ENCODE results near the gene TOMM20. TPM values are rescaled to one million over a fixed set of nuclear protein-coding genes. Genes with fewer than 3 reads are reported as not detected.
"Not testable (repeated sequence)": the region's sequence is repeated elsewhere in the genome, so short reads cannot be mapped to it uniquely, and the experiment has no call there.

The TOMM20 gene
- total RNA-seq (2014; rRNA removed; shearing (Covaris generic); ENCODE audit: low replicate concordance), result 132 and 183 TPM in 2 replicates

GRCh38 chr1:235128456-235129328, at the start of gene TOMM20:
TOMM20 (minus strand) TSS chr1:235128837; CDS start chr1:235128715, 122 bp downstream.
- peak; percentile 99 for DNase-seq
- no peaks in the 10 kb centered on the region for H3K9me3 ChIP-seq
- H3K27me3 ChIP-seq, result no peaks in the 10 kb centered on the region
- H3K36me3 ChIP-seq, result peaks cover 74% of the 10 kb centered on the region
- H3K4me3 ChIP-seq, result peak within 1 kb of the TSS; percentile 93

DNA sequence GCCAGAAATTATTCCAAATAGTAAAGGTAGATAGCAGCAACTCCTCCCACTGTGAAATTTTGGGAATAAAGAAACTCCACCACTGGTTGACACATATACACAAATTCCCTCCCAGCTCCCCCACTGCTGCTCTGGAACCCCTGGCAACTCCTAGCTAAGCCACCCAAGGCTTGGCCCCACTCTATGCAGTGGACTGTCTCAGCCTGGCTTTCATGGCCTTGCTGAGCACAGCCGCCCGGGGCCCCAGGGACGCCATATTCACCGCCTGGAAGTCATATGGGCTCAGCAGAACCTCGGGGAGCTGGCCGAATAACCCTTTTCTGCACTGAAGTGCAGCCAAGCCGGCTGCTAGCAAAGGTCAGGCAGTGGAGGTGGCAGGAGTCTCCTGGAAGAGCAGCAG, 47.8 kb upstream of the TOMM20 start:
- no peak overlapping the region for H3K4me3 ChIP-seq
- H3K36me3 ChIP-seq, result peaks cover 44% of the 10 kb centered on the region
- H3K9me3 ChIP-seq, result no peaks in the 10 kb centered on the region
- DNase-seq, result no peak
- H3K27me3 ChIP-seq, result no peaks in the 10 kb centered on the region

- no peak for DNase-seq
- H3K36me3 ChIP-seq, result peaks cover 44% of the 10 kb centered on the region
- H3K4me3 ChIP-seq, result no peak overlapping the region
- no peaks in the 10 kb centered on the region for H3K27me3 ChIP-seq
- H3K9me3 ChIP-seq, result no peaks in the 10 kb centered on the region
Measured at GRCh38 chr1:235169986-235170385, 41.3 kb upstream of the TOMM20 start.

- no peak for DNase-seq
- no peaks in the 10 kb centered on the region for H3K27me3 ChIP-seq
- H3K4me3 ChIP-seq, result no peak overlapping the region
- H3K9me3 ChIP-seq, result 0 out of 2 replicates have a peak, but pooled peaks cover 1% of the 10 kb centered on the region
- peaks cover 33% of the 10 kb centered on the region for H3K36me3 ChIP-seq
Measured at GRCh38 chr1:235168375-235168774, 39.7 kb upstream of the TOMM20 start.

DNA sequence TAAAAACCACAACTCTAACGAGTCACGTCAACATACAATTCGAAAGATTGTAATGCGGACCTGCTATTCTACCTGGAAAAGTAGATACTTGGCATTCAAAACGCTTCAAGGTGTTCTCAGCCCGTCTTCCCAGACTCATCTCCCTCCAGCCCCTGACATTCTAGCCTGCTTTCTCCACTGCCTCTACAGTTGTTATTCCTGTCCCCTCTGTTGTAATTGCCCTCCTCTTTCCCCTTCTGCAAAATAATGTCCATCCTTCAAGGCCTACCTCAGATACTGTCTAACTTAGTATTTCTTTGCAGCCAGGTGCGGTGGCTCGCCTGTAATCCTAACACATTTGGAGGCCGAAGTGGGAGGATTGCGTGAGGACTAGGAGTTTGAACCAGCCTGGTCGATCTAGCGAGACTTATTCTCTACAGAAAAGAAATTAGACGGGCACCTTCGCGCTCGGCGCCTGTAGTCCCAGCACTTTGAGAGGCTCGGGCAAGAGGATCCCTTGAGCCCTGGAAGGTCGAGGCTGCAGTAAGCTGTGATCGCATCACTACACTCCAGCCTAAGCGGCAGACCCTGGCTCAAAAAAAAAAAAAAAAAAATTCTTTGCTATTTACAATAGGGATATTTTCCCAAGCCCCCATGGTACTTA, 33.2 kb upstream of the TOMM20 start:
- Histone ChIP-seq H3K36me3 (peaks cover 44% of the 10 kb centered on the region), H3K9me3 (0 out of 2 replicates have a peak, but pooled peaks cover 1% of the 10 kb centered on the region), H3K4me3 (peak overlapping the region; percentile 87), H3K27me3 (no peaks in the 10 kb centered on the region)
- DNase-seq, result no peak

DNA sequence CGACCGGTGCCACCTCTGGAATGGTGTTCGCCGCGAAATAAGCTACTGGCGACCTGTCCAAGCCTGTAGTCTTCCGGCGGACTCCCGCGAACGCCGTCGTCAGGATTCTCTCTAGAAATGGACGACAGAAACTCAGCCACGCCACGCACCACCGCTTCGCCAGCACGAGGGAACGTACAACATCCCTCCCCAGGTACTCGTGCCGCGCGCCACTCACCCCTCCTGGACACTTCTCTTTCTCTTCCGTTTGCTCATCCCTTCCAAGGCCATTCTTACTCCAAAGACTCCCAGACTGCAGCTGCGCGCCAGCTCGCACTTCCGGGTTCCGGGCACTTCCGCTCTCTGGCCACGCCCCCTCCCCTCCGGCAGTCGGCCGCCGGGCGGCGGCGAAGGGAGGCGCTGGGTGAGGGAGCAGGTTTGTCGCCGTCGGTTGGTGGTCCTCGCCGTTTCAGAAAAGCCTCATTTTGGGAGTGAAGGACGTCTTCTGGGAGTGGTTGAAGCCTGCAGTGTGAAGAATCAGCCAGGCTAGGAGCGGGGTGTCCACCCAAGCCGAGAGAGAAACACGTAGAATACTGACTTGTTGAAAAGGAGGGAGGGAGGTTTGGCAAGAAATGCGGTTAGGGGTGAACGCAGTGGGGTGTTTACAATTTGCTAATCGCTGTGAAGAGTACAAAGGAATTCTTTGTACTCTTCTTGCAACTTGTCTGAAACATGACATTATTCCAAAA, 32.5 kb upstream of the TOMM20 start, which contains the start of gene RBM34:
RBM34 (minus strand) TSS at position 294 of the 728 bp plus-strand sequence; CDS start at position 270, 24 bp downstream.
- Histone ChIP-seq H3K36me3 (peaks cover 50% of the 10 kb centered on the region), H3K27me3 (no peaks in the 10 kb centered on the region), H3K4me3 (peak within 1 kb of the TSS; percentile 87), H3K9me3 (0 out of 2 replicates have a peak, but pooled peaks cover 1% of the 10 kb centered on the region)
- DNase-seq, result peak; percentile 94

DNA sequence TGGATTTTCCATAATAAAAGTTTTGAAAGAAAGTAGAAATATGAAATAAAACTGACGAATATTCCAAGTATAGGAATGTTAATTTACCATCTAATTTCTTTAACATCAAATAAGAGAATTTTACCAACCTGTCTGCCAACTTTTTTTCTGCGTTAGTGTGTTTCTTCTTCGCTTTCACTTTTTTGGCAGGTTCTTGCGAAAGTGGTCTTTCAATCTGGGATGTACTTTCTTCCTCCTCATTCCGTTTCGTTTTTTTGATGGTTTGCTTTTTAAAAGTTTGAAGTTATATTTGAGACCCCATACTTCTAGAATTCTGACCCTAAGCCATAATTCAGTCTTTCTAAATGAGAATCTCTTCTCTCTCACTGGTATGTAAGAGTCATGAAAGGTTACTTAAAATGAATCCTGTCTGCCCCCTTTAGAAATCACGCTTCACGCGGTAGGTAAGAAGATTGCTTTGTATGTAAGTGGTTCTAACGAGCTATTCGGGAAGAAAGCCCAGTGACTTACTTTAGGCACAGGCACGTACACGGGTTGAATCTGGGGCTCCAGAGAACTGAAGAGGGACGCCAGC, 31.8 kb upstream of the TOMM20 start:
- H3K36me3 ChIP-seq, result peaks cover 50% of the 10 kb centered on the region
- 0 out of 2 replicates have a peak, but pooled peaks cover 1% of the 10 kb centered on the region for H3K9me3 ChIP-seq
- peak overlapping the region; percentile 87 for H3K4me3 ChIP-seq
- no peaks in the 10 kb centered on the region for H3K27me3 ChIP-seq
- no peak for DNase-seq

- not testable (repeated sequence) for H3K9me3 ChIP-seq, H3K27me3 ChIP-seq, DNase-seq
- Histone ChIP-seq H3K36me3 (peaks cover 50% of the 10 kb centered on the region), H3K4me3 (peak overlapping the region; percentile 87)
Measured at GRCh38 chr1:235159930-235160329, 31.3 kb upstream of the TOMM20 start.

- H3K36me3 ChIP-seq, result peaks cover 57% of the 10 kb centered on the region
- not testable (repeated sequence) for DNase-seq, H3K4me3 ChIP-seq, H3K27me3 ChIP-seq, H3K9me3 ChIP-seq
Measured at GRCh38 chr1:235159284-235159683, 30.6 kb upstream of the TOMM20 start.

DNA sequence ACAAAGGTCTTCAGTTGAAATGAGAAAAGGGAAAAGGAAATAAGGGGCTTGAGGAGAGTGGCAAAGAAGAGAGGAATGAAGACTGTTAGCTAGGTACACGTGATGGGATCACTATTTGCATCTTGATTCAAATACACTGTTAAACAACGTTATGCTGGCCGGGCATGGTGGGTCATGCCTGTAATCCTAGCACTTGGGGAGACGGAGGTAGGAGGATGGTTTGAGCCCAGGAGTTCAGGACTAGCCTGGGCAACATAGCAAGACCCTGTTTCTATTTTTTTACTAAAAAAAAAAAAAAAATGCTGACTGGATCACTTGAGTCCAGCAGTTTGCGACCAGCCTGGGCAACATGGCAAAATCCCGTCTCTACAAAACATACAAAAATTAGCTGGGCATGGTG, 30.0 kb upstream of the TOMM20 start:
- DNase-seq, result no peak
- Histone ChIP-seq H3K27me3 (no peaks in the 10 kb centered on the region), H3K9me3 (no peaks in the 10 kb centered on the region), H3K36me3 (peaks cover 60% of the 10 kb centered on the region), H3K4me3 (no peak overlapping the region)

DNA sequence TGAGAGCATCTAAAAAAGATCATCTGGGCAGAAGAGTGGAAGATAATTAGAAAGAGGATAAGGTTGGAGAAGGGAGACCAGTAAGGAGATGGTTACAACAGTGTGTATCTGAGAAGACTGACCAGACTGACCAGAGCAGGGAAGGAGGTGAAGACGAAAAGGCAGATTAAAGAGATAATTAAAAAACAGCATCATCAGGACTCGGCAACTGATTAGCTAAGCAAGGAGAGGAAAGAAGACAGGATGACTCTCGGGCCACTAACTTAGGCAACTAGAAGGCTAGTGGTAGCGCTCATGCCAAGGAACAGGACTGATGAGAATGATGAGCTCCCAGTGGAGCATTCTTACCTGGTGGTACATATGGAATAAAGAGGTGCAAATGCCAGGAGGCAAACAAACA, 28.5 kb upstream of the TOMM20 start:
- H3K9me3 ChIP-seq, result no peaks in the 10 kb centered on the region
- H3K4me3 ChIP-seq, result no peak overlapping the region
- H3K36me3 ChIP-seq, result peaks cover 72% of the 10 kb centered on the region
- no peaks in the 10 kb centered on the region for H3K27me3 ChIP-seq
- no peak for DNase-seq

- DNase-seq, result no peak
- Histone ChIP-seq H3K36me3 (peaks cover 76% of the 10 kb centered on the region), H3K27me3 (no peaks in the 10 kb centered on the region), H3K4me3 (no peak overlapping the region), H3K9me3 (no peaks in the 10 kb centered on the region)
Measured at GRCh38 chr1:235156740-235157139, 28.1 kb upstream of the TOMM20 start.

GRCh38 chr1:235156265-235156664, 27.6 kb upstream of the TOMM20 start:
- no peak for DNase-seq
- H3K27me3 ChIP-seq, result no peaks in the 10 kb centered on the region
- peaks cover 81% of the 10 kb centered on the region for H3K36me3 ChIP-seq
- H3K9me3 ChIP-seq, result no peaks in the 10 kb centered on the region
- H3K4me3 ChIP-seq, result no peak overlapping the region

DNA sequence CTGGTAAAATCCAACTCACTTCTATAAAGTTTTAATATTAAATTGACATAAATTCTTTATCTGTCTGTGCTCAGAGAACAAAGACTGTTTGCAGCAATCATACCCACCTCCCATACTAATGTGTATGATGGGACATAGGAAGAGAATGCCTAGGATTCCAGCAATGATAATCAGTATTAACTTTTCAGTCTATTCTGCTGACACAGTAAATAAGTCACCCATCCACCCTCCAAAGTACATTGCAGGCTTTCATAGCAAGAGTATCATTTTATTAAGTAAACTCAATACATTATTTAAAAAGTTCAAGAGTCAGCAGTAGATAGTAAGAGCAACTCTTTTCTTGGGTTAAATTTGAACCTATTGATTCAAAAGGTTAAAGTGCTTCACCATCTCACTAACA, 23.6 kb upstream of the TOMM20 start:
- H3K27me3 ChIP-seq, result no peaks in the 10 kb centered on the region
- no peaks in the 10 kb centered on the region for H3K9me3 ChIP-seq
- peaks cover 78% of the 10 kb centered on the region for H3K36me3 ChIP-seq
- DNase-seq, result no peak
- H3K4me3 ChIP-seq, result no peak overlapping the region

- no peaks in the 10 kb centered on the region for H3K27me3 ChIP-seq
- DNase-seq, result no peak
- H3K36me3 ChIP-seq, result peaks cover 78% of the 10 kb centered on the region
- no peak overlapping the region for H3K4me3 ChIP-seq
- H3K9me3 ChIP-seq, result no peaks in the 10 kb centered on the region
Measured at GRCh38 chr1:235151033-235151432, 22.4 kb upstream of the TOMM20 start.

DNA sequence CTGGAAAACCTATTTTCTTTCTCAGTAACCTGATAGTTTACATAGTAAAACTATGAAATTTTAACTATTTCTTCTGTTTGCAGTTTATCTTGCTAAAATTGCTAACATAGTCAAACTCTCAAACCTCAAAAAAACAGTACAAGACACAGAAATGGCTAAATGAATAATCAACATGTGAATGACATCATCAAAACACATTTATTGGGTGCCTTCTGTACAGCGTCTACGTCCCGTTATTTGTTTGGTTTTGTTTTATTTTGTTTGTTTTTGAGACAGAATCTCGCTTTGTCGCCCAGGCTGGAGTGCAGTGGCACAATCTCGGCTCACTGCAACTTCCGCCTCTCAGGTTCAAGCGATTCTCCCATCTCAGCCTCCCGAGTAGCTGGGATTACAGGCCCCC, 21.2 kb upstream of the TOMM20 start:
- Histone ChIP-seq H3K4me3 (no peak overlapping the region), H3K36me3 (peaks cover 83% of the 10 kb centered on the region), H3K27me3 (no peaks in the 10 kb centered on the region), H3K9me3 (no peaks in the 10 kb centered on the region)
- no peak for DNase-seq
